AG09309 (cell line): ENCODE data around the gene PI4KB.

Experiments used
- DNase-seq: peaks from one replicate; pipeline ENCODE4 v3.0.0-alpha.2; 2010; ENCODE audit warnings: low read depth
- H3K4me3 ChIP-seq: 2 replicates; pipeline ENCODE4 v1.5.1; 2011; ENCODE audit warnings: mild to moderate bottlenecking, low read depth, low read length, moderate library complexity; ENCODE audit not compliant: control insufficient read depth
- TF ChIP-seq, protein P1 (sequence below): IDR thresholded peaks from 2 replicates; pipeline ENCODE4 v1.5.1; 2011; ENCODE audit warnings: mild to moderate bottlenecking, low read depth, low read length, inconsistent platforms; ENCODE audit not compliant: insufficient read depth, control insufficient read depth; ENCODE audit errors: missing control alignments

PI4KB gene

DNA sequence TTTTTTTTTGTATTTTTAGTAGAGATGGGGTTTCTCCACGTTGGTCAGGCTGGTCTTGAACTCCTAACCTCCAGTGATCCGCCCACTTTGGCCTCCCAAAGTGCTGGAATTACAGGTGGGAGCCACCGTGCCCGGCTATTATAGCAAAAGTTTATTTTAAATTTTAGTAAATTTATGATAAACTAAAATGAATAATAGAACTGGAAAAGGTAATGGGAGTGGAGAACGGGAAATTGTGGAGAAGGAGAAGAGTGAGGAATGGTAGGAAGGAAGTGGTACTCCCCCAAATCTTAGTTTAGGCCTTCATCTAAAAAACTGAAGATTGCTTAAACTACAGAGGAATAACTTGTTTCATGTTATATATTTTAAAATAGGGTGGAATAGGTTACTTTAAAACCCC is 7.6 kb upstream of the PI4KB start:
- DNase-seq = no peak
- TF ChIP-seq, protein P1, sequence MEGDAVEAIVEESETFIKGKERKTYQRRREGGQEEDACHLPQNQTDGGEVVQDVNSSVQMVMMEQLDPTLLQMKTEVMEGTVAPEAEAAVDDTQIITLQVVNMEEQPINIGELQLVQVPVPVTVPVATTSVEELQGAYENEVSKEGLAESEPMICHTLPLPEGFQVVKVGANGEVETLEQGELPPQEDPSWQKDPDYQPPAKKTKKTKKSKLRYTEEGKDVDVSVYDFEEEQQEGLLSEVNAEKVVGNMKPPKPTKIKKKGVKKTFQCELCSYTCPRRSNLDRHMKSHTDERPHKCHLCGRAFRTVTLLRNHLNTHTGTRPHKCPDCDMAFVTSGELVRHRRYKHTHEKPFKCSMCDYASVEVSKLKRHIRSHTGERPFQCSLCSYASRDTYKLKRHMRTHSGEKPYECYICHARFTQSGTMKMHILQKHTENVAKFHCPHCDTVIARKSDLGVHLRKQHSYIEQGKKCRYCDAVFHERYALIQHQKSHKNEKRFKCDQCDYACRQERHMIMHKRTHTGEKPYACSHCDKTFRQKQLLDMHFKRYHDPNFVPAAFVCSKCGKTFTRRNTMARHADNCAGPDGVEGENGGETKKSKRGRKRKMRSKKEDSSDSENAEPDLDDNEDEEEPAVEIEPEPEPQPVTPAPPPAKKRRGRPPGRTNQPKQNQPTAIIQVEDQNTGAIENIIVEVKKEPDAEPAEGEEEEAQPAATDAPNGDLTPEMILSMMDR = no peak
- H3K4me3 ChIP-seq = no peak overlapping the region

DNA sequence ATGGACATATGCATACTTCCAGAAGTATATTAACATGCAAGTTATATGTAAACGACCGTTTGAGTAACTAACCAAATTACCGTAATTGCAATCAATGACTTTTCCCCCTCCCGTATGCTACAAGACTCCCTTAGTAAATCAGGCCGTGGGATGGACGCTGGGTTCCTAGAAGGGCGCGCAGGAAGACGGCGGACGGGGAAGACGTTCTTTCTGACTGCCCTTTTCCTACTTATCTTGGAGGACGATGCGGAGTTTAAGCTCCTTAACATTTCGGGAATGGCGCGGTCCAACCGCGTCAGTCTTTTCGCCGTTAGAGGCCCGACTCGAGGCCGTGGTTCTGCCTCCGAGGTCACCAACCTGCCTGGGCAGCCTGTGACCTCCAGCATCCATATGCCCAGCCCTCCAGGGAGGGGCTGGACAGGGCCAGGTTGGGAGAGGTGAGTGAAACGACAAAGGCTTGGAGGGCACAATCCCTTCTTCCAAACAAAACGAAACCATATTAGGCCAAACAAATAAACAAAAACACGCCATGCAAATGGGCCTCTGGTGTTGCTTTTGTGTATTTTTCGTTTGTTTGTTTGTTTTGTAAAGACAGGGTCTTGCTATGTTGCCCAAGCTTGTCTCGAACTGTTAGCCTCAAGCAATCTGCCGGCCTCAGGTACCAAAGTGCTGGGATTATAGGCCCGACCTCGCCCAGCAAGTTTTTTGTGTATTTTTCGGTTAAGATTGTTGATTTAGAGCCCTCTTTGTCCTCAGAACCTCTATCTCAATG is 873 bp upstream of the PI4KB start:
- DNase-seq = no peak
- H3K4me3 ChIP-seq = peak overlapping the region; percentile 87
- TF ChIP-seq, protein P1 = no peak

DNA sequence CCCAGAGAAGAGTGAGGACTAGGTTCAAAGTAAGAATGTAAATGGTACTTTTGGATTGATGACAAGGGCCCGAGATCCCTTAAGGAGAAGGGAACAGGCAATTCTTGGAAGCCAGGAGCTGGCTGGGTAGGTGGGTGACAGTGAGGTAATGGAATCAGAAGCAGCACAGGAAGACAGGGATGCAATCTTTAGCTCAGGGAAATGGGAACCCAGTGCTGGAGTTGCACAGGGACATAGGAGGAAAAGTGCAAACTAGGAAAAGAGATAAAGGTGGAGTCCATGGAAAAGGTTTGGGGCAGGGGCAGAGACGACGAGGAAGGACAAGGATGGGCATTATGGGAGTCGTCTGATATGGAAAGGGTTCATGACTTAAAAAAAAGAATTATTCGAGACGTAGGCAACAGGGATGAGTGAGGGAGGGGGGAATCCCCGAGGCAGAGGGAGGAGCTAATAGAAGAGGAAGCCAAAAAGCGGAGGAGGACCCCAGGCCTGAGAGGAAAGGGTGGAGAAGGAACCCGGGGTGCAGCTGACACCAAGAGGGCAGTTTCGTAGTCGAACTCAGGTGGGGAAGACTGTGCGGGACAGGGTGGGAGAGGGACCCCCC is 495 bp downstream of the PI4KB start:
- no peak for DNase-seq
- TF ChIP-seq, protein P1 = no peak
- peak overlapping the region; percentile 87 for H3K4me3 ChIP-seq

DNA sequence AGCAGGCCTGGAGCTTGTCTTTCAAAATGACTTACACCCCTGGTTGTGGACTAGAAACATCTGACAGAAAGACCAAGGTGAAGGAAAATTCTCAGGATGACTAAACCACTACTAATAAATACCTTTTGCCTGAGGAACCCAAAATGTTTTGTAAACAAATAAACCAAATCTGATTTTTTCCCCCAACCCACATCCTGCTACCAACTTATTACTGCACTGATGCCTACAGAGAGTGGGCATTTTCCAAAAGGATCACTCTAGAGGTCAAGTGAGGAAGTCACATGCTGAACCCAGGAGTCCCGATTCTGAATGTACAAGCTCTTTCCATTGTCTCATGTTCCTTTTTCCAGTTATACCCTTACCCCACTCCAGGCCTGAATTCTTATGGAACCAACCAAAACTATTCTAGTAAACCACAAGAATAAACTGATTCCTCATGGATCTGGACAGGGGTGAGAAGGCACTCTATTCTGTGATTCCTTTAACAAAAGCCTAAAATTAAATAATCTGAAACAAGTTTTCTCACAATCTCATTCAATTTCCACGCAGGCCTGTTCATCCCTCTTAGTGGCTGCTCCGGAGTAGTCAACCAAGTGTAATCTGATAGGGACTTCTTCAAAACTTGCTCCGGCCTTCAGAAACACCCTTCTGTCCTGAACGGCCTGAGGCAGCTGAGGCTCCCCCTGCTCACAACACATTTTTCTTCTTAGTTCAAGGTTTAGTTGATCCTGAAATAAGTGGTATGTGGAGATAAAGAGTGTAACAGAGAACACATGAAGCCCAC is 1.4 kb downstream of the PI4KB start:
- H3K4me3 ChIP-seq = peak overlapping the region; percentile 87
- TF ChIP-seq, protein P1 = no peak
- no peak for DNase-seq

DNA sequence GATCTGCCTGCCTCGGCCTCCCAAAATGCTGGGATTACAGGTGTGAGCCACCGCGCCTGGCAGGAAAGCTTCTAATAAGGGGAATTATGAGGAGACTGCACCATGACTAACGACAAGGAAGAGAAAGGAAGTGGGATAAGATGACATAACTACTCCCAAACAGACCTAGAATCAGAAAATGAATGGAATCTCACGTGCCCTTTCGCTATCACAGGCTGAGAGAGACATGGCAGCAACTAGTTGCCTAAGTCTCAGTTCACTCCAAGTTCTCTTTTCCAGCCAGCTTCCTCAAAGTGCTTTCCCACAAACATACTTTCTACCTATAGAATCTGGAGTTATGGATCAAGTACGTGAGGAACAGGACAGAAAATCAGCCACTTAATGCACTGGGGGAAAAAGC is 2.0 kb downstream of the PI4KB start:
- no peak overlapping the region for H3K4me3 ChIP-seq
- TF ChIP-seq, protein P1 = no peak
- DNase-seq = no peak

DNA sequence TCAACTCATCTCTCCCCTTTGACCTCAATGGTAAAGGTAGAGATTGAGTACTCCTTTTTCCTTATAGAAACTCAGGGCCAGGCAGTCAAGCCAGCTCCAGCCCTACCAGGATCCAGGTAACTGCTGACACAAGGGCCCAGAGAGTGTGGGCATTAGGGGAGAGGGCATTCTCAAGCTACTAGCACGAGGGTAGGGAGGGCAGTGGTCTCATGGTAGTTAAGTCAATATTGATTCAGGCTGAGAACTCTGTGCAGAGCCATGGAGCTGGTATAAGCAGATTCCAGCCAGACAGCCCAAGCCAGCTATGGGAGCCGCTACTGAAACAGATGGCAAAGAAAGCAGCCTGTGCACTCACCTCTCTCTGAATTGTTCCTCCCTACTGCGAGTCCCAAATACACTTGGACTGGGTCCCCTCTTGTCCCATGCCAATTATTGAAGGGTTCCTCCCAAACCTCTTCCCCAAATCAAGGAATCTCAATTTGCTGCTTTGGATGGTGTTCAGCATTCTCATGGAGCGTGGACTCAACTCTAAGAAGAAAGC is 2.8 kb downstream of the PI4KB start:
- no peak for DNase-seq
- TF ChIP-seq, protein P1 = no peak

More for the DNA sequence above, 2.8 kb downstream of the PI4KB start:
- H3K4me3 ChIP-seq = no peak overlapping the region
